CD1c-positive myeloid dendritic cell (primary cell): ENCODE results near the gene CNTNAP2.
"Not testable (repeated sequence)": the region's sequence is repeated elsewhere in the genome, so short reads cannot be mapped to it uniquely, and the experiment has no call there.

Source experiments
- DNase-seq: peaks from one replicate; pipeline ENCODE4 v3.0.0-alpha.2; 2016; ENCODE audit errors: extremely low spot score

The CNTNAP2 gene

GRCh38 chr7:148028165-148028564 lies 1911.6 kb downstream of the CNTNAP2 start:
- DNase-seq: no peak

GRCh38 chr7:148031019-148031418 lies 1914.4 kb downstream of the CNTNAP2 start:
- DNase-seq: no peak

GRCh38 chr7:148031811-148032210 lies 1915.2 kb downstream of the CNTNAP2 start:
- no peak for DNase-seq

- DNase-seq: no peak
Measured at GRCh38 chr7:148035950-148036349, 1919.3 kb downstream of the CNTNAP2 start.

GRCh38 chr7:148037044-148037443 lies 1920.4 kb downstream of the CNTNAP2 start:
- DNase-seq: no peak

GRCh38 chr7:148041156-148041555 lies 1924.6 kb downstream of the CNTNAP2 start:
- no peak for DNase-seq

GRCh38 chr7:148042935-148043631 lies 1926.5 kb downstream of the CNTNAP2 start:
- no peak for DNase-seq

- no peak for DNase-seq
Measured at GRCh38 chr7:148044173-148044572, 1927.6 kb downstream of the CNTNAP2 start.

GRCh38 chr7:148045521-148045920 lies 1928.9 kb downstream of the CNTNAP2 start:
- no peak for DNase-seq

- no peak for DNase-seq
Measured at GRCh38 chr7:148049068-148049467, 1932.5 kb downstream of the CNTNAP2 start.

GRCh38 chr7:148050492-148051158 lies 1934.0 kb downstream of the CNTNAP2 start:
- no peak for DNase-seq

GRCh38 chr7:148056406-148056805 lies 1939.8 kb downstream of the CNTNAP2 start:
- no peak for DNase-seq

GRCh38 chr7:148058092-148058491 lies 1941.5 kb downstream of the CNTNAP2 start:
- DNase-seq: no peak

- no peak for DNase-seq
Measured at GRCh38 chr7:148058753-148059152, 1942.2 kb downstream of the CNTNAP2 start.

GRCh38 chr7:148060724-148061123 lies 1944.1 kb downstream of the CNTNAP2 start:
- no peak for DNase-seq

- not testable (repeated sequence) for DNase-seq
Measured at GRCh38 chr7:148078111-148078510, 1961.5 kb downstream of the CNTNAP2 start.

GRCh38 chr7:148079206-148080080 lies 1962.8 kb downstream of the CNTNAP2 start:
- DNase-seq: no peak

GRCh38 chr7:148083448-148083847 lies 1966.8 kb downstream of the CNTNAP2 start:
- DNase-seq: no peak

- DNase-seq: peak; percentile 46
Measured at GRCh38 chr7:148084138-148084537, 1967.5 kb downstream of the CNTNAP2 start.

GRCh38 chr7:148091882-148092281 lies 1975.3 kb downstream of the CNTNAP2 start:
- DNase-seq: no peak

GRCh38 chr7:148093375-148094166 lies 1977.0 kb downstream of the CNTNAP2 start:
- DNase-seq: no peak

- no peak for DNase-seq
Measured at GRCh38 chr7:148095066-148095465, 1978.5 kb downstream of the CNTNAP2 start.
